IMR-90 (cell line): Measurements from ENCODE around the gene ZNF236. TPM values are rescaled to one million over a fixed set of nuclear protein-coding genes. Genes with fewer than 3 reads are reported as not detected.

Experiments used
- ATAC-seq: fragments of 200-7000 bp; cut with Tn5 transposase; 2 replicates; pipeline ENCODE4 v1.9.1; 2020; ENCODE audit warnings: low read depth, mild to moderate bottlenecking, moderate library complexity
- BruUV-seq: library from RNA; stranded (reverse); fragments of 400-500 nt; replicated peaks from 2 replicates; lab custom pipeline; 2021; lab: Mats Ljungman, UMichigan
- CTCF ChIA-PET: fragments of 300-600 bp; formaldehyde crosslinking; extraction: SDS; loops from one replicate; lab custom pipeline; 2021; ENCODE audit warnings: antibody characterized with exemption; lab: Yijun Ruan, JAX
- POLR2A ChIA-PET: fragments of 300-600 bp; sonication (Branson Sonifier 250); formaldehyde crosslinking; loops from one replicate; lab custom pipeline; 2022; ENCODE audit warnings: antibody characterized with exemption; ENCODE audit not compliant: unreplicated experiment; lab: Charles Lee
- DNase-seq: peaks from one replicate; pipeline ENCODE4 v3.0.0; 2013
- H2AFZ ChIP-seq: replicated peaks from 2 replicates; pipeline ENCODE3; 2013; ENCODE audit warnings: low read length, mild to moderate bottlenecking; ENCODE audit not compliant: poor library complexity
- H2AK5ac ChIP-seq: 2 replicates; pipeline ENCODE4 v1.6.1; 2013; ENCODE audit warnings: low read depth, low read length, inconsistent platforms
- H2AK9ac ChIP-seq: replicated peaks from 2 replicates; pipeline ENCODE3; 2013; ENCODE audit warnings: mild to moderate bottlenecking, low read depth, low read length, moderate library complexity; ENCODE audit not compliant: poor library complexity
- H2BK120ac ChIP-seq: 2 replicates; pipeline ENCODE4 v1.6.1; 2013; ENCODE audit warnings: low read depth, low read length, inconsistent platforms
- H2BK15ac ChIP-seq: 3 replicates; pipeline ENCODE4 v1.6.1; 2013; ENCODE audit warnings: low read depth, low read length, inconsistent platforms
- H2BK20ac ChIP-seq: 2 replicates; pipeline ENCODE4 v1.6.1; 2013; ENCODE audit warnings: low read depth, mild to moderate bottlenecking, inconsistent platforms, low read length, moderate library complexity
- H2BK5ac ChIP-seq: 2 replicates; pipeline ENCODE4 v1.6.1; 2013; ENCODE audit warnings: mild to moderate bottlenecking, low read depth, low read length, inconsistent platforms; ENCODE audit not compliant: poor library complexity, severe bottlenecking
- H3K14ac ChIP-seq: replicated peaks from 2 replicates; pipeline ENCODE4 v1.6.1; 2013; ENCODE audit warnings: low read depth, low read length, inconsistent platforms
- H3K18ac ChIP-seq: 2 replicates; pipeline ENCODE4 v1.6.1; 2013; ENCODE audit warnings: low read depth, low read length, control low read depth
- H3K23ac ChIP-seq: 2 replicates; pipeline ENCODE4 v1.6.1; 2013; ENCODE audit warnings: low read depth, low read length, inconsistent platforms
- H3K27ac ChIP-seq: 2 replicates; pipeline ENCODE4 v1.5.1; 2013; ENCODE audit warnings: mild to moderate bottlenecking, control low read depth, low read length; ENCODE audit not compliant: insufficient read depth
- H3K27me3 ChIP-seq: 2 replicates; pipeline ENCODE4 v1.6.1; 2013; ENCODE audit warnings: low read length; ENCODE audit not compliant: control insufficient read depth, insufficient read depth
- H3K36me3 ChIP-seq: 2 replicates; pipeline ENCODE4 v1.6.1; 2013; ENCODE audit warnings: low read length, mixed read lengths; ENCODE audit not compliant: control insufficient read depth, insufficient read depth
- H3K4ac ChIP-seq: 2 replicates; pipeline ENCODE4 v1.6.1; 2013; ENCODE audit warnings: low read depth, low read length, inconsistent platforms
- H3K4me1 ChIP-seq: 2 replicates; pipeline ENCODE4 v1.6.1; 2013; ENCODE audit warnings: low read length, mixed read lengths; ENCODE audit not compliant: control insufficient read depth, insufficient read depth
- H3K4me2 ChIP-seq: 2 replicates; pipeline ENCODE4 v1.6.1; 2013; ENCODE audit warnings: low read depth, mild to moderate bottlenecking, control low read depth, low read length, moderate library complexity
- H3K4me3 ChIP-seq: 2 replicates; pipeline ENCODE4 v1.5.1; 2013; ENCODE audit warnings: low read depth, mild to moderate bottlenecking, control low read depth, low read length, moderate library complexity; ENCODE audit not compliant: insufficient read depth
- H3K56ac ChIP-seq: 2 replicates; pipeline ENCODE4 v1.6.1; 2013; ENCODE audit warnings: low read length, inconsistent platforms; ENCODE audit not compliant: insufficient read depth; ENCODE audit errors: extremely low read depth
- H3K79me1 ChIP-seq, 2 experiments: 2 replicates each; pipeline ENCODE4 v1.6.1; 2013; ENCODE audit warnings: low read length in 2 of 2, inconsistent platforms in 1 of 2, low read depth in 1 of 2
- H3K9ac ChIP-seq: 2 replicates; pipeline ENCODE4 v1.6.1; 2013; ENCODE audit warnings: low read depth, low read length, control low read depth
- H3K9me1 ChIP-seq: 2 replicates; pipeline ENCODE4 v1.6.1; 2013; ENCODE audit warnings: low read length, inconsistent platforms; ENCODE audit not compliant: insufficient read depth
- H3K9me3 ChIP-seq: 2 replicates; pipeline ENCODE4 v1.6.1; 2013; ENCODE audit warnings: low read length; ENCODE audit not compliant: control insufficient read depth, insufficient read depth
- H4K20me1 ChIP-seq: 2 replicates; pipeline ENCODE4 v1.6.1; 2013; ENCODE audit warnings: low read length, inconsistent platforms; ENCODE audit not compliant: insufficient read depth
- H4K5ac ChIP-seq: 2 replicates; pipeline ENCODE4 v1.6.1; 2013; ENCODE audit warnings: mild to moderate bottlenecking, low read depth, low read length, control low read depth
- H4K8ac ChIP-seq, 2 experiments: 2 replicates each; pipeline ENCODE4 v1.6.1; 2013; ENCODE audit warnings: low read depth in 2 of 2, low read length in 2 of 2, control low read depth in 1 of 2, inconsistent platforms in 1 of 2
- H4K91ac ChIP-seq: 2 replicates; pipeline ENCODE4 v1.6.1; 2013; ENCODE audit warnings: low read depth, low read length, inconsistent platforms; ENCODE audit not compliant: insufficient read depth
- CEBPB ChIP-seq: IDR thresholded peaks from 2 replicates; pipeline ENCODE4 v1.6.1; 2012; ENCODE audit warnings: low read depth, low read length, improper control_type of control experiment
- CHD1 ChIP-seq: IDR thresholded peaks from 2 replicates; pipeline ENCODE4 v1.6.1; 2012; ENCODE audit warnings: low read depth, low read length, improper control_type of control experiment
- MAZ ChIP-seq: IDR thresholded peaks from 2 replicates; pipeline ENCODE4 v1.6.1; 2012; ENCODE audit warnings: low read depth, mild to moderate bottlenecking, low read length, improper control_type of control experiment, moderate library complexity, borderline replicate concordance
- RAD21 ChIP-seq: IDR thresholded peaks from 2 replicates; pipeline ENCODE4 v1.6.1; 2012; ENCODE audit warnings: low read length, improper control_type of control experiment
- RFX5 ChIP-seq: IDR thresholded peaks from 2 replicates; pipeline ENCODE4 v1.8.0; 2012; ENCODE audit warnings: low read depth, mild to moderate bottlenecking, low read length, moderate library complexity
- WGBS, 2 experiments: methylation state at CpG; one replicate each; pipeline versions ENCODE4 v1.1.5 to v1.1.7; 2013; ENCODE audit warnings: missing lambda C conversion rate in 2 of 2; ENCODE audit not compliant: insufficient read length in 1 of 2; ENCODE audit errors: extremely low coverage in 2 of 2; 5-methylcytosine and 5-hydroxymethylcytosine counted together
- dilution Hi-C: fragments of 300-500 bp; cut with HindIII; formaldehyde crosslinking; loops from one replicate; pipeline ENCODE4 v1.14.3; 2018; ENCODE audit warnings: low sequenced_read_pairs; ENCODE audit not compliant: unreplicated experiment
- in situ Hi-C: fragments of 300-500 bp; cut with MboI; formaldehyde crosslinking; loops from 3 replicates; pipeline ENCODE4 v1.14.3; 2019; ENCODE audit warnings: low sequenced_read_pairs, inconsistent platforms, mixed read lengths
- intact Hi-C: fragments of 100-400 bp; cut with micrococcal nuclease; formaldehyde crosslinking; loops from 2 replicates; pipeline ENCODE4 v1.10.0; 2022
- polyA plus RNA-seq, 3 experiments: library from polyadenylated mRNA; depleted of rRNA; stranded (reverse); fragments of >200 nt; gene quantifications; 2 replicates each; pipeline ENCODE4 v1.2.3, GENCODE V29; 2012; ENCODE audit warnings: low replicate concordance in 1 of 3
- total RNA-seq: library from RNA; depleted of rRNA; stranded (reverse); fragments of >200 nt; gene quantifications from 2 replicates; pipeline ENCODE4 v1.2.3, GENCODE V29; 2012

The ZNF236 gene
- total and polyA plus RNA-seq, 2 of the 4 experiments (the other 2 are of a cell fraction): 3.6 to 9.7 TPM

DNA sequence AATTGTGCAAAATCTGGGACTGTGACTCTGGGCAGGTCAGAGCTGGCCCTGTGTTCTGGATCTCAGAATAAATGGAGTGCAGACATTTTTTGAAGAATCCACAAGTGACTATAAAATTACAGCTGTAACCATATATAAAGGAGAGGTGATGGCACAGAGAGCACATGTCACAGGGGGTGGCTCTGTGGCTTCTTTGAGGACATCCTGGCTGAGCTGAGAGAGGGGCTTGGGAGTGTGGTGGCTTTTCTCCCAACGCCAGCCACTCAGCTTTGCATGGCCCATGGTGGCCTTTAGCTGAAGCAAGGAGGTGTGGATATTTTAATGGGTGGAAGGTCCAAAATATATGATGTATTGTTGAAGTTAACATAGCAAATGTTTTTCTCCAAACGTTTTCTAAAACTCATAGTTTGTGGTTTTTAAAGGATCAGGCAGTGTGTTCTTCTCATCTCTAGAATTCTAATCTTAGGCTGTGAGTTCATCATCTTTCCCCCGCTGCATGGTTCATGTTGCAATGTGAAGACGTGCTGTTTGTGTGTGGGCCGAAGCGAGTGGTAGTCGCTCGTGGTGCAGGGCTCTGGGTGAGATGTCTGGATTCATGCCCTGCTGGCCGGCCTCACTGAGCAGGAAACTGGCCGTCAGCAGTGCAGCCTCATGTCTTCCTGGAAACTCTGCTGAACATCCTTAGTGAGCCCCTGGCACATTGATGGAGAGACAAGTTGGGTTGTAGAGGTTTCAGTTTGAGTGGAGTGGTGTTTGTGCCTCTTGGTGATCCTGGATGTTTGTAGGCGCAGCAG, 109.9 kb downstream of the ZNF236 start (continued):
- TF ChIP-seq RAD21 (no peak), MAZ (no peak)

DNA sequence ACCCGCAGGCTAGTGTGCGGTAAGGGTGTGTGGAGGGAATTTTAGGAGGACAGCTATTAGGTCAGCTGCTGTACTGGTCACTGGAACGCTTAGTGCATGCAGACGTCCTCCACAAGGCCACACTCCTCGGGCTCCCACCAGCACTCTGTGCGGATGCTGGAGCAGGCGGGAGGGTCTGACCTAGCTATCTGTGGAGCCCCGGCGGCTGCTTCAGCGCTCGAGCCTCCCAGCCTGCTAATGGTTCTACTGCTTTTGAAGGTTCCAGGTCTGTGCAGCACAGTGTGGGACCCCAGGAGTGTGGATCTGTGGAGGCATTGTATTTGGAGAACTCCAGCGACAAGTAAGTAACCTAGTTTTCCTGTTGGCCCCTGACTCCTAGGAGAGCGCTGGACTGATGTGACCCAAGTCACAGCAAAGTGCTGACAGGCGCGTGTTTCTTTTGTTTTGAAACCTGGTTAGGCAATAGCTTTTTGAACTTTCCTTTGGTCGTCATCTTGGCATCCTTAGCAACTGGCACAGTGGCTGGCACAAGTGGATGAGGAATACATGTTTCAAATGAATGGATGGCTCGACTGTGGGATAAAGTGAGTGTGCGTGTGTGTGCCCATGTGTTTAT, 113.5 kb downstream of the ZNF236 start:
- H3K9ac ChIP-seq: no peak overlapping the region
- no TSS peak for BruUV-seq
- H3K4me3 ChIP-seq: no peak overlapping the region
- TF ChIP-seq CHD1: no peak
- no peak for TF ChIP-seq CEBPB
- no peak for TF ChIP-seq RFX5
- intact Hi-C loops: no loop called here
- H3K79me1 ChIP-seq: peaks cover 0 to 5% of the 10 kb centered on the region in 2 experiments; a peak in 1 of 4 replicates
- in situ Hi-C loops: no loop called here
- H2BK5ac ChIP-seq: no peak overlapping the region
- no peak overlapping the region for H3K4ac ChIP-seq
- no peak overlapping the region for H2BK120ac ChIP-seq
- H2AK9ac ChIP-seq: no peak overlapping the region
- peaks cover 3% of the 10 kb centered on the region; the same call in 1 of the 2 replicates for H3K9me1 ChIP-seq
- no peak overlapping the region for H3K14ac ChIP-seq
- no peak overlapping the region for H4K91ac ChIP-seq
- no peak for ATAC-seq
- no peak overlapping the region for H3K23ac ChIP-seq
- WGBS, 2 experiments: 93% methylated on average over 8 of the region's 18 CpGs; no CpG with 5 or more reads in 1 of the 2 experiments
- no peaks in the 10 kb centered on the region for H3K9me3 ChIP-seq
- no peak overlapping the region for H3K18ac ChIP-seq
- no peak overlapping the region for H4K5ac ChIP-seq
- H3K4me1 ChIP-seq: peaks cover 8% of the 10 kb centered on the region
- H3K56ac ChIP-seq: no peak overlapping the region
- no peak overlapping the region for H2BK15ac ChIP-seq
- no peak overlapping the region for H2BK20ac ChIP-seq
- dilution Hi-C loops: no loop called here
- no peak overlapping the region for H2AFZ ChIP-seq
- ChIA-PET POLR2A (no interaction called here), CTCF (interaction anchor here (1.1 kb wide), 1 partner anchor 64 kb away, joined by 4 read pairs; no protein-coding TSS in a partner anchor)
- H3K36me3 ChIP-seq: peaks cover 30% of the 10 kb centered on the region
- H2AK5ac ChIP-seq: no peak overlapping the region
- no peak overlapping the region for H4K8ac ChIP-seq
- H3K4me2 ChIP-seq: no peak overlapping the region
- no peak overlapping the region for H3K27ac ChIP-seq
- no peaks in the 10 kb centered on the region for H3K27me3 ChIP-seq
- DNase-seq: no peak
- no peaks in the 10 kb centered on the region for H4K20me1 ChIP-seq
